ENCODE data around the gene SH2D3C. TPM values are rescaled to one million over a fixed set of nuclear protein-coding genes. Genes with fewer than 3 reads are reported as not detected.

The SH2D3C gene
- total and polyA plus RNA-seq, 9 of the 15 experiments (the other 6 are each of a cell fraction or from before 2014, with no cell fraction given): 0.03 to 1.2 (median 0.22) TPM; not detected in 1

GRCh38 chr9:127754099-127755060, 24.1 kb downstream of the SH2D3C start:
- H2AFZ ChIP-seq (ENCODE audit: low read depth, low read length): no peak overlapping the region
- WGBS (ENCODE audit: insufficient coverage, low coverage, missing lambda C conversion rate): 9% methylated on average over 39 of the region's 86 CpGs
- DNase-seq (ENCODE audit: extremely low read depth in 1 of 4, low spot score in 3 of 4) (peak; percentile 53 to 93 (median 90)), FAIRE-seq (no peak), ATAC-seq (peak; percentile 95)
- in situ Hi-C loops (cut with MboI) (loop anchor here (25.0 kb wide), 1 partner anchor 608 kb away; the partner anchor contains the start of gene URM1), intact Hi-C loops (cut with micrococcal nuclease) (no loop called here)
- no TSS peak for BruUV-seq (replicated peaks)
- H3K79me2 ChIP-seq (ENCODE audit: control insufficient read depth, insufficient read depth, low read length): no peaks in the 10 kb centered on the region
- CTCF ChIA-PET (ENCODE audit: low intra/inter-chr PET ratio): no interaction called here
- H3K4me2 ChIP-seq (ENCODE audit: insufficient read depth, low read length): no peak overlapping the region
- H3K9me1 ChIP-seq (ENCODE audit: control insufficient read depth, insufficient read depth, low read length): no peaks in the 10 kb centered on the region
- no peak overlapping the region for H3K27ac ChIP-seq (ENCODE audit: extremely low read depth, low read depth, low read length)
- peaks cover 8 to 22% of the 10 kb centered on the region in 2 experiments; a peak in 4 of 5 replicates for H3K4me1 ChIP-seq (replicated peaks in 1 of 2; ENCODE audit: control insufficient read depth in 2 of 2, insufficient read depth in 2 of 2, low read length in 2 of 2)
- H3K4me3 ChIP-seq: no peak overlapping the region
- H4K20me1 ChIP-seq (replicated peaks; ENCODE audit: control insufficient read depth, insufficient read depth, low read length): peaks cover 19% of the 10 kb centered on the region
- no peaks in the 10 kb centered on the region for H3K9me3 ChIP-seq (replicated peaks; ENCODE audit: control insufficient read depth, insufficient read depth, low read depth, low read length)
- H3K9ac ChIP-seq (ENCODE audit: insufficient read depth in 1 of 2, low read depth in 2 of 2, low read length in 2 of 2): no peak overlapping the region
- POLR2A ChIA-PET: interaction anchor here (0.6 to 1.6 kb wide), 3 partner anchors 9 to 196 kb away, joined by 3 to 6 read pairs (median 3); partner anchors contain the start of genes PTRH1 and TTC16
- H3K36me3 ChIP-seq (ENCODE audit: control insufficient read depth, insufficient read depth, low read length): no peaks in the 10 kb centered on the region
- peaks cover 2 to 34% of the 10 kb centered on the region in 2 experiments; a peak in 3 of 5 replicates for H3K27me3 ChIP-seq (ENCODE audit: control insufficient read depth in 2 of 2, insufficient read depth in 2 of 2, low read length in 2 of 2)
- TF ChIP-seq ATF7 (IDR thresholded peaks at IDR 0.05): peak; percentile 96
- TF ChIP-seq KDM1A (IDR thresholded peaks at IDR 0.05): peak; percentile 57 to 67; a peak in 3 of 4 replicates
- no peak for TF ChIP-seq POLR2A (conservative IDR thresholded peaks at IDR 0.05)
- TF ChIP-seq ARID3B (CRISPR knock-in tag; IDR thresholded peaks at IDR 0.05; ENCODE audit: borderline replicate concordance): no peak
- TF ChIP-seq JUND (IDR thresholded peaks at IDR 0.05; ENCODE audit: borderline replicate concordance, low read depth, low read length): peak; percentile 87
- peak; percentile 77; the same call in 2 of the 3 replicates for TF ChIP-seq JUND (tag; IDR thresholded peaks at IDR 0.05; ENCODE audit: borderline replicate concordance, low read depth, low read length)
- TF ChIP-seq GATAD2A (IDR thresholded peaks at IDR 0.05): no peak
- no peak for TF ChIP-seq ZNF57 (CRISPR knock-in tag; IDR thresholded peaks at IDR 0.05)
- no peak for TF ChIP-seq ELK3 (CRISPR knock-in tag; IDR thresholded peaks at IDR 0.05)
- TF ChIP-seq ZBTB1 (CRISPR knock-in tag; IDR thresholded peaks at IDR 0.05; ENCODE audit: borderline replicate concordance, low read depth): peak; percentile 23; the same call in 1 of the 2 replicates
- TF ChIP-seq BACH1 (tag; IDR thresholded peaks at IDR 0.05): no peak
- TF ChIP-seq FIP1L1 (IDR thresholded peaks at IDR 0.05; ENCODE audit: low read depth, low read length, poor library complexity, severe bottlenecking): no peak
- TF ChIP-seq GTF2B (IDR thresholded peaks at IDR 0.05; ENCODE audit: extremely low read depth, insufficient read length): no peak
- TF ChIP-seq CHAMP1 (IDR thresholded peaks at IDR 0.05): no peak
- TF ChIP-seq ZNF224 (CRISPR knock-in tag; IDR thresholded peaks at IDR 0.05): no peak
- TF ChIP-seq NR3C1 (CRISPR knock-in tag; IDR thresholded peaks at IDR 0.05): no peak

Data from K562 (cell line).